Caco-2 (cell line): ENCODE data around the gene KCNG3. TPM values are rescaled to one million over a fixed set of nuclear protein-coding genes. Genes with fewer than 3 reads are reported as not detected.

Experiments
- BruUV-seq: library from RNA; stranded (reverse); fragments of 400-500 nt; replicated peaks from 2 replicates; lab custom pipeline; 2021; lab: Mats Ljungman, UMichigan
- CTCF ChIA-PET: fragments of 300-600 bp; sonication (Branson Sonifier 250); formaldehyde crosslinking; loops from one replicate; lab custom pipeline; 2022; ENCODE audit warnings: antibody characterized with exemption; lab: Charles Lee
- POLR2A ChIA-PET: fragments of 300-600 bp; sonication (Branson Sonifier 250); formaldehyde crosslinking; loops from one replicate; lab custom pipeline; 2022; ENCODE audit warnings: antibody characterized with exemption; lab: Charles Lee
- DNase-seq, 2 experiments: peaks; one replicate each; pipeline versions ENCODE4 v3.0.0 to v3.0.0-alpha.2; 2020 to 2022
- H3K27me3 ChIP-seq: replicated peaks from 2 replicates; pipeline ENCODE4 v1.6.0; 2011; ENCODE audit warnings: low read length; ENCODE audit not compliant: control insufficient read depth, insufficient read depth
- H3K36me3 ChIP-seq: 2 replicates; pipeline ENCODE4 v1.5.1; 2011; ENCODE audit warnings: low read length; ENCODE audit not compliant: control insufficient read depth, insufficient read depth
- H3K4me1 ChIP-seq: fragments of 250-450 bp; sonication (Bioruptor Pico); 2 replicates; pipeline ENCODE4 v1.5.1; 2020; ENCODE audit warnings: mild to moderate bottlenecking
- H3K4me3 ChIP-seq: 2 replicates; pipeline ENCODE4 v1.5.1; 2011; ENCODE audit warnings: low read depth, mild to moderate bottlenecking, control low read depth, low read length
- H3K9me3 ChIP-seq: fragments of 250-450 bp; sonication (Bioruptor Pico); 2 replicates; pipeline ENCODE4 v1.5.1; 2020; ENCODE audit warnings: mild to moderate bottlenecking, moderate library complexity
- H3K27ac Mint-ChIP-seq: one replicate; pipeline ENCODE4 v1.8.0; 2022; ENCODE audit warnings: mixed read lengths; ENCODE audit not compliant: unreplicated experiment
- H3K27me3 Mint-ChIP-seq: one replicate; pipeline ENCODE4 v1.8.0; 2022; ENCODE audit warnings: mixed read lengths; ENCODE audit not compliant: insufficient read depth, unreplicated experiment
- H3K36me3 Mint-ChIP-seq: one replicate; pipeline ENCODE4 v1.8.0; 2022; ENCODE audit warnings: mild to moderate bottlenecking, mixed read lengths; ENCODE audit not compliant: insufficient read depth, unreplicated experiment
- H3K4me1 Mint-ChIP-seq: one replicate; pipeline ENCODE4 v1.8.0; 2022; ENCODE audit warnings: low read depth, mixed read lengths; ENCODE audit not compliant: unreplicated experiment
- H3K4me3 Mint-ChIP-seq: one replicate; pipeline ENCODE4 v1.8.0; 2022; ENCODE audit warnings: mild to moderate bottlenecking, moderate library complexity, mixed read lengths; ENCODE audit not compliant: unreplicated experiment
- H3K9me3 Mint-ChIP-seq: one replicate; pipeline ENCODE4 v1.8.0; 2022; ENCODE audit warnings: mixed read lengths; ENCODE audit not compliant: unreplicated experiment
- intact Hi-C: fragments of 100-400 bp; cut with micrococcal nuclease; formaldehyde crosslinking; loops from one replicate; pipeline ENCODE4 v1.10.0; 2022; ENCODE audit not compliant: unreplicated experiment
- total RNA-seq: library from RNA; stranded (reverse); gene quantifications from 2 replicates; pipeline ENCODE4 v1.2.3, GENCODE V29; 2022
- TF ChIP-seq, protein P1 (sequence below), 2 experiments: fragments of 200-600 bp in 1 of 2; IDR thresholded peaks; 1 replicate in 1 of 2; 2 replicates in 1 of 2; pipeline versions ENCODE4 v1.5.1 to v1.8.0; 2011 to 2022; ENCODE audit warnings: antibody characterized with exemption in 1 of 2, control low read depth in 1 of 2, inconsistent platforms in 1 of 2, low read depth in 1 of 2, low read length in 1 of 2, mild to moderate bottlenecking in 1 of 2, moderate library complexity in 1 of 2; ENCODE audit not compliant: insufficient read depth in 1 of 2, severe bottlenecking in 1 of 2, unreplicated experiment in 1 of 2

The KCNG3 gene
- total RNA-seq, 1 experiment from 2014 or later = 1.1 TPM

- Mint-ChIP-seq H3K27ac (no peak overlapping the region), H3K4me3 (no peak overlapping the region), H3K27me3 (no peaks in the 10 kb centered on the region), H3K36me3 (no peaks in the 10 kb centered on the region), H3K4me1 (no peaks in the 10 kb centered on the region), H3K9me3 (no peaks in the 10 kb centered on the region)
- Histone ChIP-seq H3K4me1 (no peaks in the 10 kb centered on the region), H3K36me3 (no peaks in the 10 kb centered on the region), H3K9me3 (no peaks in the 10 kb centered on the region), H3K27me3 (no peaks in the 10 kb centered on the region), H3K4me3 (no peak overlapping the region)
- ChIA-PET POLR2A (no interaction called here), CTCF (interaction anchor here (1.8 kb wide), 1 partner anchor 175 kb away, joined by 5 read pairs; no protein-coding TSS in a partner anchor)
- TF ChIP-seq, protein P1, sequence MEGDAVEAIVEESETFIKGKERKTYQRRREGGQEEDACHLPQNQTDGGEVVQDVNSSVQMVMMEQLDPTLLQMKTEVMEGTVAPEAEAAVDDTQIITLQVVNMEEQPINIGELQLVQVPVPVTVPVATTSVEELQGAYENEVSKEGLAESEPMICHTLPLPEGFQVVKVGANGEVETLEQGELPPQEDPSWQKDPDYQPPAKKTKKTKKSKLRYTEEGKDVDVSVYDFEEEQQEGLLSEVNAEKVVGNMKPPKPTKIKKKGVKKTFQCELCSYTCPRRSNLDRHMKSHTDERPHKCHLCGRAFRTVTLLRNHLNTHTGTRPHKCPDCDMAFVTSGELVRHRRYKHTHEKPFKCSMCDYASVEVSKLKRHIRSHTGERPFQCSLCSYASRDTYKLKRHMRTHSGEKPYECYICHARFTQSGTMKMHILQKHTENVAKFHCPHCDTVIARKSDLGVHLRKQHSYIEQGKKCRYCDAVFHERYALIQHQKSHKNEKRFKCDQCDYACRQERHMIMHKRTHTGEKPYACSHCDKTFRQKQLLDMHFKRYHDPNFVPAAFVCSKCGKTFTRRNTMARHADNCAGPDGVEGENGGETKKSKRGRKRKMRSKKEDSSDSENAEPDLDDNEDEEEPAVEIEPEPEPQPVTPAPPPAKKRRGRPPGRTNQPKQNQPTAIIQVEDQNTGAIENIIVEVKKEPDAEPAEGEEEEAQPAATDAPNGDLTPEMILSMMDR (IDR thresholded peaks at IDR 0.05; ENCODE audit: insufficient read depth in 1 of 2, low read depth in 1 of 2, low read length in 1 of 2, severe bottlenecking in 1 of 2, unreplicated experiment in 1 of 2) = no peak
- intact Hi-C loops = no loop called here
- BruUV-seq = no TSS peak
- no peak for DNase-seq
Observed at GRCh38 chr2:42488297-42488696, 5.5 kb downstream of the KCNG3 start.

- H3K4me3 ChIP-seq = no peak overlapping the region
- ChIA-PET POLR2A (interaction anchor here (0.6 kb wide), 1 partner anchor 100 kb away, joined by 3 read pairs; no protein-coding TSS in a partner anchor), CTCF (no interaction called here)
- Mint-ChIP-seq H3K36me3 (no peaks in the 10 kb centered on the region), H3K9me3 (no peaks in the 10 kb centered on the region), H3K27me3 (no peaks in the 10 kb centered on the region), H3K4me3 (no peak overlapping the region), H3K27ac (no peak overlapping the region), H3K4me1 (no peaks in the 10 kb centered on the region)
- H3K36me3 ChIP-seq = no peaks in the 10 kb centered on the region
- H3K4me1 ChIP-seq = no peaks in the 10 kb centered on the region
- intact Hi-C loops = no loop called here
- H3K9me3 ChIP-seq = no peaks in the 10 kb centered on the region
- TF ChIP-seq, protein P1 (IDR thresholded peaks at IDR 0.05; ENCODE audit: insufficient read depth in 1 of 2, low read depth in 1 of 2, low read length in 1 of 2, severe bottlenecking in 1 of 2, unreplicated experiment in 1 of 2) = no peak
- no TSS peak for BruUV-seq
- H3K27me3 ChIP-seq = no peaks in the 10 kb centered on the region
- no peak for DNase-seq
Observed at GRCh38 chr2:42486145-42486906, 7.5 kb downstream of the KCNG3 start.

DNA sequence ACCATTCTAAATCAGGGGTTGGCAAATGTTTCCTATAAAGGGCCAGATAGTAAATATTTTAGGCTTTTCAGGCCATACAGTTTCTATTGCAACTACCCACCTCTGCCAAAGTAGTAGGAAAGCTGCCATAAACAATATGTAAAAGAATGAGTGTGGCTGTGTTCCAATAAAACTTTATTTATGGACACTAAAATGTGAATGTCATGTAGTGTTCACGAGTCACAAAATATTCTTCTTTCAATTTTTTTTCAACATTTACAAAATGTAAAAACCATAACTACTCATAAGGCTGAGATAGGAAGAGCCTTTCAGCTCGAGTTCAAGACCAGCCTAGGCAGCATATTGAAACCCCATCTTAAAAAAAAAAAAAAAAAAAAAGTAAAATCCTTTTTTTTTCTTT is 13.4 kb downstream of the KCNG3 start:
- BruUV-seq = no TSS peak
- intact Hi-C loops = no loop called here
- H3K27me3 ChIP-seq = no peaks in the 10 kb centered on the region
- H3K4me3 ChIP-seq = no peak overlapping the region
- H3K4me3 Mint-ChIP-seq = no peak overlapping the region
- H3K36me3 Mint-ChIP-seq = no peaks in the 10 kb centered on the region
- no peaks in the 10 kb centered on the region for H3K36me3 ChIP-seq
- ChIA-PET POLR2A (no interaction called here), CTCF (no interaction called here)
- H3K27me3 Mint-ChIP-seq = no peaks in the 10 kb centered on the region
- H3K9me3 ChIP-seq = no peaks in the 10 kb centered on the region
- TF ChIP-seq, protein P1 (IDR thresholded peaks at IDR 0.05; ENCODE audit: insufficient read depth in 1 of 2, low read depth in 1 of 2, low read length in 1 of 2, severe bottlenecking in 1 of 2, unreplicated experiment in 1 of 2) = no peak
- no peak overlapping the region for H3K27ac Mint-ChIP-seq
- no peaks in the 10 kb centered on the region for H3K9me3 Mint-ChIP-seq
- no peaks in the 10 kb centered on the region for H3K4me1 ChIP-seq
- H3K4me1 Mint-ChIP-seq = no peaks in the 10 kb centered on the region
- DNase-seq = no peak
